ENCODE measurements around the gene UBE2G2.

GRCh38 chr21:44724196-44724595 lies 77.4 kb downstream of the UBE2G2 start:
- TF ChIP-seq TAF1 (IDR thresholded peaks at IDR 0.05; ENCODE audit: low read depth, low read length): no peak
- TF ChIP-seq POLR2AphosphoS5 (IDR thresholded peaks at IDR 0.05; ENCODE audit: low read depth, low read length): no peak
- no peak for TF ChIP-seq POLR2A (IDR thresholded peaks at IDR 0.05; ENCODE audit: low read depth, low read length)
- TF ChIP-seq POU2F2 (IDR thresholded peaks at IDR 0.05; ENCODE audit: low read depth, low read length): no peak
- no peak for TF ChIP-seq PAX5 (IDR thresholded peaks at IDR 0.05; ENCODE audit: insufficient read depth, low read length, severe bottlenecking)
- no peak for TF ChIP-seq SPI1 (IDR thresholded peaks at IDR 0.05; ENCODE audit: low read depth, low read length)

Data from GM12891 (cell line).